ENCODE results near the gene MYOZ3. TPM values are rescaled to one million over a fixed set of nuclear protein-coding genes. Genes with fewer than 3 reads are reported as not detected.

The MYOZ3 gene
- total RNA-seq, 1 donor from 2014 or later: 4.6 TPM

DNA sequence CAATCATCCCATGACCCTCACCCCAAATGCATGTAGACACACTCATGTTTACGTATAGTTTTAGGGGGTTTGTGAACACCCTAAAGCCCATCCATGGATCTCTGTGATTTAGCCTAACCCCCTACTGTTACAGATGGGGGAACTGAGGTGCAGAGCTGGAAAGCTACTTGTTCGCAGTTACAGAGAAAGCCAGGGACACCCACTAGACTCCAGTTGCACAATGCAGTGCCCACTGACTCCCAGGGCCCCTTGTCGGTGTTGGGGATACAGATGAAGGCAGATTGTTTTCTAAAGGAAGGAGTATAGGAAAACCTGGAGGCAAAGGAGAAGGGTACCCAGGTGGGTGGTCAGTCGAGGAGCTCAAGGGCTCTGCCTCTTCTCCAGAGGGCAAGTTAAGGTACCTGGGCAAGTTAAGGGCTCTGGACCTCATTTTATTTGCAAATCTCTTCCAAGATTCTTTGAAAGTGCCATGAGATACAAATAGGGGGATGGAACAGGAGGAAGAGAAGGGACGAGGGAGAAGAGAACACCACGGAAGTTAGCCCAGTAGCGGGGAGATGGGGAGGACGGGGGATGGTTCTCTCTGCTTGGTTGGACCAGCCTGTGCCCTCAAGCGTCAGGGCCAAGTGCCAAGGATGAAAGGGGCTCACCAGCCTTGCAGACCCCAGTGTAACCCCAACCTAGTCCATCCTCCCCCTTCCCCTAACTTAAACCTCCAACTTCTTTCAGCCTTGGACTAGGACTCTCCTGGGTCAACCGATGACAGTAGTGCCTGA, 958 bp downstream of the MYOZ3 start:
- H3K4me3 ChIP-seq (ENCODE audit: low read depth, low read length): no peak overlapping the region
- no peak for TF ChIP-seq CTCF (IDR thresholded peaks at IDR 0.05; ENCODE audit: insufficient read depth, low read length, poor library complexity, severe bottlenecking)
- peaks cover 12% of the 10 kb centered on the region for H3K27me3 ChIP-seq (ENCODE audit: control insufficient read depth, insufficient read depth, low read length)
- DNase-seq (ENCODE audit: low read depth): no peak
- H3K36me3 ChIP-seq (ENCODE audit: control insufficient read depth, insufficient read depth, low read length): no peaks in the 10 kb centered on the region

GRCh38 chr5:150662731-150663516, 1.9 kb downstream of the MYOZ3 start:
- TF ChIP-seq CTCF (IDR thresholded peaks at IDR 0.05; ENCODE audit: insufficient read depth, low read length, poor library complexity, severe bottlenecking): no peak
- H3K27me3 ChIP-seq (ENCODE audit: control insufficient read depth, insufficient read depth, low read length): peaks cover 12% of the 10 kb centered on the region
- H3K4me3 ChIP-seq (ENCODE audit: low read depth, low read length): no peak overlapping the region
- no peaks in the 10 kb centered on the region for H3K36me3 ChIP-seq (ENCODE audit: control insufficient read depth, insufficient read depth, low read length)
- DNase-seq (ENCODE audit: low read depth): no peak

- no peaks in the 10 kb centered on the region for H3K36me3 ChIP-seq (ENCODE audit: control insufficient read depth, insufficient read depth, low read length)
- no peak for DNase-seq (ENCODE audit: low read depth)
- H3K27me3 ChIP-seq (ENCODE audit: control insufficient read depth, insufficient read depth, low read length): peaks cover 12% of the 10 kb centered on the region
- TF ChIP-seq CTCF (IDR thresholded peaks at IDR 0.05; ENCODE audit: insufficient read depth, low read length, poor library complexity, severe bottlenecking): no peak
- no peak overlapping the region for H3K4me3 ChIP-seq (ENCODE audit: low read depth, low read length)
Measured at GRCh38 chr5:150663936-150664335, 2.9 kb downstream of the MYOZ3 start.

DNA sequence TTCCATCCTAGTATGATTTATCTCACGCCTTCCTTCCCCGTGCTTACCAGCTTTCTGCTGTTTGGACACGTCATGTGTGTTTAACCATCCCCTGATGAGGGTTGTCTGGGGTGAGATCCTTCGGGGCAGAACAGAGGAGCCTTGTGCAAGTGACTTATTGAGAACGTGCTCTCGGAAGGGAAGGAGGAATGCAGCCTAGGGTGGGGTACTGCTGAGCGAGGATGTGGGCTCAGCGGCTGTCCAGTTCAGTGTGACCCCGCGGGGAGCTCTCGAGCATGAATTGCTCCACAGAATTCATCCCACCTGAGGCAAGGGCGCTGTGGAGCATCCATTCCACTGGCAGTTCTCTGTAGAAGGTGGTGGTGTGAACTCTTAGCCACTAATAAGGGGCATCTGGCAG, 4.0 kb downstream of the MYOZ3 start:
- TF ChIP-seq CTCF (IDR thresholded peaks at IDR 0.05; ENCODE audit: insufficient read depth, low read length, poor library complexity, severe bottlenecking): no peak
- Histone ChIP-seq H3K27me3 (ENCODE audit: control insufficient read depth, insufficient read depth, low read length) (peaks cover 10% of the 10 kb centered on the region), H3K4me3 (ENCODE audit: low read depth, low read length) (no peak overlapping the region), H3K36me3 (ENCODE audit: control insufficient read depth, insufficient read depth, low read length) (no peaks in the 10 kb centered on the region)
- DNase-seq (ENCODE audit: low read depth): no peak

GRCh38 chr5:150670275-150670947, 9.4 kb downstream of the MYOZ3 start:
- TF ChIP-seq CTCF (IDR thresholded peaks at IDR 0.05; ENCODE audit: insufficient read depth, low read length, poor library complexity, severe bottlenecking): no peak
- Histone ChIP-seq H3K4me3 (ENCODE audit: low read depth, low read length) (no peak overlapping the region), H3K36me3 (ENCODE audit: control insufficient read depth, insufficient read depth, low read length) (no peaks in the 10 kb centered on the region), H3K27me3 (ENCODE audit: control insufficient read depth, insufficient read depth, low read length) (peaks cover 2% of the 10 kb centered on the region)
- no peak for DNase-seq (ENCODE audit: low read depth)

All from kidney epithelial cell (primary cell).